Right renal cortex interstitium (tissue), 3 donors: ENCODE measurements around the gene FSIP1. TPM values are rescaled to one million over a fixed set of nuclear protein-coding genes. Genes with fewer than 3 reads are reported as not detected.

Experiments
- DNase-seq, 3 donors: peaks; one replicate each; pipeline ENCODE4 v3.0.0-alpha.2; 2013; ENCODE audit warnings: low read depth in 3 of 3, low spot score in 2 of 3
- polyA plus RNA-seq, 3 donors: library from polyadenylated mRNA; unstranded; fragments of 120-200 nt; gene quantifications; one replicate each; pipeline ENCODE4 v1.2.1, GENCODE V29; 2013; ENCODE audit not compliant: insufficient read length in 3 of 3

The FSIP1 gene
- polyA plus RNA-seq, 3 donors = 2.9 to 4.2 (median 4.1) TPM

DNA sequence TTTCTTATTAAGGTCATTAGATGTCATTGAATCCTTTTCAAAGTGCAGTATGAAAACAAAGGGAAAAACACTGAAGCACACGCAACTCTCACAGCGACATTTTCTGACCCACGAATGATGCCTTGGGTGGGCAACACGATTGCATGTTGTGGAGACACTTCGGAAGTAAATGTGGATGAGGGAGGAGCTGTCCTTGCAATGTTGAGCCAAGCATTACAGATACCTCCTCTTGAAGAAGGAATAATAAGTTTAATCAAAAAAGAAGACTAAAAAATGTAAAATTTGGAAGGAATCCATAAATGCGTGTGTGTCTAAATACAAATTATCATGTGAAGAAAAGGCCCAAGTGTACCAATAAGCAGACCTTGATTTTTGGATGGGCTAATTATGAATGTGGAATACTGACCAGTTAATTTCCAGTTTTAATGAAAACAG is 184.9 kb downstream of the FSIP1 start:
- no peak for DNase-seq

DNA sequence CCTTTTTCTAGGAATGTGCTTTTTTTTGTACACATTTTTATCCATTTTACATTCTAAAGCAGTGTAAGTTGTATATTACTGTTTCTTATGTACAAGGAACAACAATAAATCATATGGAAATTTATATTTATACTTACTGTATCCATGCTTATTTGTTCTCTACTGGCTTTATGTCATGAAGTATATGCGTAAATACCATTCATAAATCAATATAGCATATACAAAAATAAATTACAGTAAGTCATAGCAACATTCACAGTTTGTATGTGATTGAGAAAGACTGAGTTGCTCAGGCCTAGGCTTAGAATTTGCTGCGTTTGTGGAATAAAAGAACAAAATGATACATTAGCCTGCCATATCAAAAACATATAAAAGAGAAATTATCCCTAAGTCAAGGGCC is 185.3 kb downstream of the FSIP1 start:
- DNase-seq = no peak

DNA sequence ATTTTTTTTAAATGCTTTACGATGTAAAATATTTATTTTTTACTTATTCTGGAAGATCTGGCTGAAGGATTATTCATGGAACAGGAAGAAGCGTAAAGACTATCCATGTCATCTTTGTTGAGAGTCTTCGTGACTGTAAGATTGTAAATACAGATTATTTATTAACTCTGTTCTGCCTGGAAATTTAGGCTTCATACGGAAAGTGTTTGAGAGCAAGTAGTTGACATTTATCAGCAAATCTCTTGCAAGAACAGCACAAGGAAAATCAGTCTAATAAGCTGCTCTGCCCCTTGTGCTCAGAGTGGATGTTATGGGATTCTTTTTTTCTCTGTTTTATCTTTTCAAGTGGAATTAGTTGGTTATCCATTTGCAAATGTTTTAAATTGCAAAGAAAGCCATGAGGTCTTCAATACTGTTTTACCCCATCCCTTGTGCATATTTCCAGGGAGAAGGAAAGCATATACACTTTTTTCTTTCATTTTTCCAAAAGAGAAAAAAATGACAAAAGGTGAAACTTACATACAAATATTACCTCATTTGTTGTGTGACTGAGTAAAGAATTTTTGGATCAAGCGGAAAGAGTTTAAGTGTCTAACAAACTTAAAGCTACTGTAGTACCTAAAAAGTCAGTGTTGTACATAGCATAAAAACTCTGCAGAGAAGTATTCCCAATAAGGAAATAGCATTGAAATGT is 186.1 kb downstream of the FSIP1 start:
- no peak for DNase-seq

DNA sequence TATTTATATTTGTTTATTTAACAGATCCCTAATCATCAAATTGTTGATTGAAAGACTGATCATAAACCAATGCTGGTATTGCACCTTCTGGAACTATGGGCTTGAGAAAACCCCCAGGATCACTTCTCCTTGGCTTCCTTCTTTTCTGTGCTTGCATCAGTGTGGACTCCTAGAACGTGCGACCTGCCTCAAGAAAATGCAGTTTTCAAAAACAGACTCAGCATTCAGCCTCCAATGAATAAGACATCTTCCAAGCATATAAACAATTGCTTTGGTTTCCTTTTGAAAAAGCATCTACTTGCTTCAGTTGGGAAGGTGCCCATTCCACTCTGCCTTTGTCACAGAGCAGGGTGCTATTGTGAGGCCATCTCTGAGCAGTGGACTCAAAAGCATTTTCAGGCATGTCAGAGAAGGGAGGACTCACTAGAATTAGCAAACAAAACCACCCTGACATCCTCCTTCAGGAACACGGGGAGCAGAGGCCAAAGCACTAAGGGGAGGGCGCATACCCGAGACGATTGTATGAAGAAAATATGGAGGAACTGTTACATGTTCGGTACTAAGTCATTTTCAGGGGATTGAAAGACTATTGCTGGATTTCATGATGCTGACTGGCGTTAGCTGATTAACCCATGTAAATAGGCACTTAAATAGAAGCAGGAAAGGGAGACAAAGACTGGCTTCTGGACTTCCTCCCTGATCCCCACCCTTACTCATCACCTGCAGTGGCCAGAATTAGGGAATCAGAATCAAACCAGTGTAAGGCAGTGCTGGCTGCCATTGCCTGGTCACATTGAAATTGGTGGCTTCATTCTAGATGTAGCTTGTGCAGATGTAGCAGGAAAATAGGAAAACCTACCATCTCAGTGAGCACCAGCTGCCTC is 187.1 kb downstream of the FSIP1 start:
- no peak for DNase-seq

DNA sequence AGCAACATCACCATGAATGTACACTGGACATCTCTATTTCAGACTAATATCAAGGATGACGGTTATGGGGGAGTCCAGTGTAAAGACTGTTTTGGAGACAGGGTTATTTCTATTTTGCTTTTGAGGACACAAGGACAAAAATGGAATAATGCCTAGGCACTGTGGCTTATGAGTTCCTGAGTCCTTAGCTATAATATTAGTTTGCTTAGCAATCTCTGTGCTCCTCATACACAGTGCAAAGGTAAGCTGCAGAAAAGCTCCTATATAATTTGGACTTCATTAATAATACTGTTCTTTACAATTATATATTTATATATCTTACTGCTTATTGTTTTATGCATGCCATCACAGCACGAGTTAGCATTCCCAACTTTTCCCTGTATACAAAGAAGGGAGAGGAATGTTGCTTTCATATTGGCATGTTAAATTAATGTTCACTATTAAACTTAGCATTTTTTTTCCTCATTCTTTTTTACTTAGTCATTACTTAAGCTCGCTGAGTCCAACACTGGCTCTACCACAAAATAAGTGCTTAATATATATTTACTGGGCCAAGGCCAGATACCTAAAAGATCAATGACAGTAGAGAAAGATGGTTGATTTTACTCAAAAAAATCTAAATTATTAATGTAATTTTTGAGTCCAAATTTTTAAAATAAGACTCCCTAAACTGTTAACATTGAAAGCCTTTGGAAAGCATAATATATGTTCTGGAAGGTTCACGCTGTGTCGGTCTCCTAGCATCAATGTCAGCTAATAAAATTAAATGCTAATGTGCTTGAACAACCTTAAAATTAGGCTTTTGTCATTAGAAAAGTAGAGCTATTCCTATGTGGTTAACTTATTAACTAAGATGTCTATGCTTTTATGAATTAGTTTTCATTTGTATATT is 187.9 kb downstream of the FSIP1 start:
- no peak for DNase-seq

DNA sequence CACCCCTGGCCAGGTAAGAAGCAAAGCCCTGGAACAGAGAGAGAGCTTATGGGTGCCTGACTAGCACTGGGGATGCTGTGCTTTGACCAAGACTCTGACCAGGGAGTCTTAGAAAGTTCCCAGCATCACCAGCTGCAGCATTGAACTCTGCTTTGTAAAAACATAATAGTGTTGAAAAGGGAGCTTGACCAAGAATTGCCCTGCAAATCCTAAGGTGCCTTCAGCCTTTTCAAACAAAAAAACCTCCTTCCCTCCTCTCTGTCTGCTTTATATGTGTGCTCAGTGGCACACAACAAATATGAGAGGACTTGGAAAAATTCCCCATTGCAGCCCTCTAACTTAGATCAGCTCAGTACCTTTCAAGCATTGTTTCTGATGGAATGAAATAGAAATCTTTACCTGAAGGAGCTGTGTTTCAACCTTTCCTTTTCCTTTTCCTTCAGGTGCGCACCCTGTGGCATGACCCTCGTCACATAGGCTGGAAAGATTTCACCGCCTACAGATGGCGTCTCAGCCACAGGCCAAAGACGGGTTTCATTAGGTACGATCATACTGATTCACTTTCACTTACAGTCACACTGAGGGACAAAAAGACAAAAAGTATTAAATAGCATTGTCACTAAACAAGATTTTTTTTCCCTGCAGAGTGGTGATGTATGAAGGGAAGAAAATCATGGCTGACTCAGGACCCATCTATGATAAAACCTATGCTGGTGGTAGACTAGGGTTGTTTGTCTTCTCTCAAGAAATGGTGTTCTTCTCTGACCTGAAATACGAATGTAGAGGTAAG is 188.8 kb downstream of the FSIP1 start:
- DNase-seq = no peak

DNA sequence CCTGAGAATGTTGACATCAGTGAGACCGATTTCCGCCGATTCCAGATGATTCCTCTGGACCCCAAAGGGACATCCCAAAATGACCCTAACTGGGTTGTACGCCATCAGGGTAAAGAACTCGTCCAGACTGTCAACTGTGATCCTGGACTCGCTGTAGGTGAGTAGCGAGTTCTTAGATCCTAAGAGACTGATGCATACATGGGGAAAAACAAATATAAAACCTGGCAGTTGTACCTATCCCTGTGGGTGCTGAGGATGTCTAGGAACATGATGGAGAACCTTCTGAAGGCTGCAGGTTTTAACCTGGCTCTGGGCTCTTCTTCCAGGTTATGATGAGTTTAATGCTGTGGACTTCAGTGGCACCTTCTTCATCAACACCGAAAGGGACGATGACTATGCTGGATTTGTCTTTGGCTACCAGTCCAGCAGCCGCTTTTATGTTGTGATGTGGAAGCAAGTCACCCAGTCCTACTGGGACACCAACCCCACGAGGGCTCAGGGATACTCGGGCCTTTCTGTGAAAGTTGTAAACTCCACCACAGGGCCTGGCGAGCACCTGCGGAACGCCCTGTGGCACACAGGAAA is 189.5 kb downstream of the FSIP1 start:
- DNase-seq = no peak

DNA sequence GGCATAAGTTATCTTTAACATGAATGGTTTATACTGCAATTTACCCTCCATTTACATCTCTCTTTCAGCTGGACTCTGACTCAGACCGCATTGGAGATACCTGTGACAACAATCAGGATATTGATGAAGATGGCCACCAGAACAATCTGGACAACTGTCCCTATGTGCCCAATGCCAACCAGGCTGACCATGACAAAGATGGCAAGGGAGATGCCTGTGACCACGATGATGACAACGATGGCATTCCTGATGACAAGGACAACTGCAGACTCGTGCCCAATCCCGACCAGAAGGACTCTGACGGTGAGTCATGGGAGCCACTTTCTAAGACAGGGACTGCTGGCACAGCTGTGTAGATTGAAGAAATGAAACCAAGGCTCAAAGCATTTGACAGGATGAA is 190.1 kb downstream of the FSIP1 start:
- no peak for DNase-seq

DNA sequence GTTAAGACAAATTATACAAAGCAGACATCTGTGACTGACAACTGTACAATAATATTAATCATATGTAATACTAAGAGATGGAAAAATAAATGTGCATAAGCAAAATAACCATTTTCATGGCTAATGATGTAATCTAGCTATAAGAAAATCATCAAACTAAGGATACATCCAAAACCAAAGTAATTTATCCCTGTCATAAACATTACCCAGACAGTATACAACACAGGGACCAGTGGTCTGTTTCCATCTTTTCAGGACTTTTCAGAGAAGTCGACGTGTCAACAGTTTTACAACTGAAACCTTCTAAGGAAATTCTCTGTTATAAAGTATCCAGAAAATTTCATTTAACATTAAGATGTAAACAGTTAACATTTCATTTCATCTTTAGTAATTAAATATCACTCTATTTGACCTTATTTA is 190.7 kb downstream of the FSIP1 start:
- DNase-seq = no peak

DNA sequence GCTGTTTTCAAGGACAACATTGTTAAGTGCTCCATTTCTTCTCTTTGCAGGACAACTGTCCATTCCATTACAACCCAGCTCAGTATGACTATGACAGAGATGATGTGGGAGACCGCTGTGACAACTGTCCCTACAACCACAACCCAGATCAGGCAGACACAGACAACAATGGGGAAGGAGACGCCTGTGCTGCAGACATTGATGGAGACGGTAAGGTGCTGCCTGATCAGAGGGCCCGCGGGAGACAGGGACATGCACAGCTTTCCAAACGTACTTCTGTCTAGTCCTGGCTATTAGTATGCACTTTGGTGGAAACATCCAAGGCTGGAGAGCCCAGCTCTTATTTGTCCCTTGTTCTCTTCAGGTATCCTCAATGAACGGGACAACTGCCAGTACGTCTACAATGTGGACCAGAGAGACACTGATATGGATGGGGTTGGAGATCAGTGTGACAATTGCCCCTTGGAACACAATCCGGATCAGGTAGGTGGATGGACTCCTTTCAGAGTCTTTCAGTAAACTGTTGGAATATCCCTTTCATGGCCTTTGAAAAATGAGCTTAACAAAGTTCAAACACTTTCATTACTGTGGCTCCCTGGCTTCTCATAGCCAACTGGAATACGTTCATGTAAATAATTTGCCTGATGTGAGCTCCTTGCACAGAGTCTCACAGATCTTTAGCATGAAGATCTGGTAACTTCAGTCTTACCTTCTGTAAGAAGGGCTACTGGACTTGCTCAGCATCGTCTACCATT is 191.3 kb downstream of the FSIP1 start:
- DNase-seq = no peak

DNA sequence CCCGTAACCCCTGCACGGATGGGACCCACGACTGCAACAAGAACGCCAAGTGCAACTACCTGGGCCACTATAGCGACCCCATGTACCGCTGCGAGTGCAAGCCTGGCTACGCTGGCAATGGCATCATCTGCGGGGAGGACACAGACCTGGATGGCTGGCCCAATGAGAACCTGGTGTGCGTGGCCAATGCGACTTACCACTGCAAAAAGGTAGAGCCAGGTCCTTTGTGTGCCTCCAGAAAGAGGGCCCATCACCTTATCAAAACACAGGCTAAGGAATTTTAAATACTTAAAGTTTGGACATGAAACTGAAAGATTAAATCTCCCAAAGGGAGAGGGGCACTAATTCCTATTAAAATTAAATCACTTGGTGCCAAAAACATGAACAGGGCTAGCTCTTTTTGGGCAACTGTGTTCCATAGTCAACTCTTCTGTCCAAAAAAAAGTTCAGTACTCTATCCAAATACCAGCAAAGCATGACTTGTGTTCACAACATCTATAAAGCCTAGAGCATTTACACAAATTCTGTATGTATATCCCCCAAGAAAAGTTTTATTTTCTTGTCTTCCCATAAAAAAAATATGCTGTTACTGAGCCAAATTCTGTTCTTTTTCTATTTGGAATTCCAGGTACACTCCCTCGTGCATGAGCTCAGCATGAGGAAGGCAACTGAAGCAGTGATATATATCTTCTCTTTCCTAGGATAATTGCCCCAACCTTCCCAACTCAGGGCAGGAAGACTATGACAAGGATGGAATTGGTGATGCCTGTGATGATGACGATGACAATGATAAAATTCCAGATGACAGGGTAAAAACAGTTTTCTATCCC is 192.6 kb downstream of the FSIP1 start:
- DNase-seq = no peak

DNA sequence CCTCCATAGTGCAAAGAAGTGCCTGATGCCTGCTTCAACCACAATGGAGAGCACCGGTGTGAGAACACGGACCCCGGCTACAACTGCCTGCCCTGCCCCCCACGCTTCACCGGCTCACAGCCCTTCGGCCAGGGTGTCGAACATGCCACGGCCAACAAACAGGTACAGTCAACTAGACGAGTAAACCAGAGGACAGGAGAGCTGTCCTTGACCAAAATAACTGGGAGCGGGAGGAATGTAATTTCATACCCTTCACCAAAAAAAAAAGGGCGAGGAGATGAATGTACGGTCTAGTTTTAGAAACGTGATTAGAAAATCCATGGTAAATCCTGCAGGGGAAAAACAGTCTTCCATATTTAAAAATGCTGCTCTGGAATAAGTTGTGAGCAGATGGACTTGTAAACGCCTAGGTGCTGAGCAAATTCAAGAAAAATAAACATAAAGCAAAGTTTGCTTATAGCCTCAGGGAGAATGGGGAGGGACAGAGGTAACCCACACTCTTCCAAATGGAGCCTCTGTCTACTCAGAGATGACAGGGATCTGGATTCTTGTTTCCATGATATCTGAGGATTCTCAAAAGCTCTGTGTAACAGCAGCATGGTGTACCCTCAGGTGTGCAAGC is 193.3 kb downstream of the FSIP1 start:
- DNase-seq = no peak

DNA sequence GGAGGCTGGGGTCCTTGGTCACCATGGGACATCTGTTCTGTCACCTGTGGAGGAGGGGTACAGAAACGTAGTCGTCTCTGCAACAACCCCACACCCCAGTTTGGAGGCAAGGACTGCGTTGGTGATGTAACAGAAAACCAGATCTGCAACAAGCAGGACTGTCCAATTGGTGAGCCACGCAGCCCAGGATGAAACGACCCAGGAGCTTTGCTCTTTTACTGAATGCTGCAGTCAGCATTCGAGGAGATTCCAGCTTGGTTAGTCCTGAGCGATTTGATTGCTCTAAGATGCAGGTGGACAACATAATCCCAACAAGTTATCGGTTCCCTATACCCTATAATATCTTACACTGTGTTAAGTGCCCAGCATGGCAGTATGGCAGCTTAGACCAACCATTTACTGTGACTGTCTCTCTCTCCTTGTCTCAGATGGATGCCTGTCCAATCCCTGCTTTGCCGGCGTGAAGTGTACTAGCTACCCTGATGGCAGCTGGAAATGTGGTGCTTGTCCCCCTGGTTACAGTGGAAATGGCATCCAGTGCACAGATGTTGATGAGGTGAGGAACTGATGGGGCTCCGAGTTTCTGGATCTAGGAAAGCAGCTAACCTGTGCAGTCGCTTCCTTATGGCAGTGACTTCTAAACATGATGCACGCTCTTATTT is 194.0 kb downstream of the FSIP1 start:
- no peak for DNase-seq

DNA sequence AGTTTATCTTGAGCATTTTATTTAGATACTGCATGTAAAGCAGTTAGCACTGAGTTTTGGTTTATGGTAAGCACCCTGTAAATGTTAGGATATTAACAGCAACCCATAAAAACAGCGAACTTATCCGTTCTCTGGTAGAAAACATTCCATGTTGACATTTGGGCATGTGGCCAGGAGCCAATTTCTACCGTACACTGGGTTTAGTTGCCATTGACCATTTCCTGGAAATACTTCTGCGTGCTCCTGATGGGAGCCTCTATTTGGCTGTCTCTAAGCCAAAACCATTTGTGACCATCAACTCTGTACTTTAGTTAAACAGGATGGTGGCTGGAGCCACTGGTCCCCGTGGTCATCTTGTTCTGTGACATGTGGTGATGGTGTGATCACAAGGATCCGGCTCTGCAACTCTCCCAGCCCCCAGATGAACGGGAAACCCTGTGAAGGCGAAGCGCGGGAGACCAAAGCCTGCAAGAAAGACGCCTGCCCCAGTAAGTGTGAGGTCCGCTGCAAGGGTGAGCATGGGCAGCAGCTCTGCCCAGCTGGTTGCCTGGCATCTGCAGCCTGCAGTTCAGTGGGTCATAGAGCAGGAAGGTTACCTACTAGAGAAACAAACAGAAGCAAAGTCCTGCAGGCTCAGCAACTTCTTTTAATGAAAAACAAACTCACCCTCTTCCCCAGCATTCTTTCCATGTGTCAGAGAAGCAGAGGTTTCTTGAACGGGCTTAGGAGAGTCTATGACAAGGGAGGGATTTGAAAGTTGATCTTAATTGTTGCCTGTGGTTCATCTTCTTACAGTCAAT is 194.7 kb downstream of the FSIP1 start:
- no peak for DNase-seq

DNA sequence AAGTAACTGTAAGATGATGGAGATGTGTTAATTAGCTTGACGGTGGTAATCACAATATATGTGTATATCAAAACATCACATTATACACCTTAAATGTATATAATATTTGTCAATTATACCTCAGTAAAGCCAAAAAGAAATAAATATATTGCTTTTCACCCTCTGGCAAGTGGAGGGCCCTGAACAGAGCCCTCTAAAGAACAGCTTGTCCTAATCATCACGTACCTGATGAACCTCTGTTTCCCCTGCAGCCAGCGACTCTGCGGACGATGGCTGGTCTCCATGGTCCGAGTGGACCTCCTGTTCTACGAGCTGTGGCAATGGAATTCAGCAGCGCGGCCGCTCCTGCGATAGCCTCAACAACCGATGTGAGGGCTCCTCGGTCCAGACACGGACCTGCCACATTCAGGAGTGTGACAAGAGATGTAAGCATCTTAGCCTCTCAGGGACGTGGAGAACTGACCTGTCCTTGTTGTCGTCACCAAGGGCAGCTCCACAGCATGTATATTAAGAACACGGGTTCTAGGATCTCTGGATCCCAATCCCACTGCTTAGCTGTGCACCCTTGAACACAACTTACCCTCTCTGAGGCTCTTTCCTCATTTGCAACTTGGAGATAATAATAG is 195.4 kb downstream of the FSIP1 start:
- no peak for DNase-seq
